Ectodermal cell (in vitro differentiated cells): ENCODE measurements around the gene KCNQ5. TPM values are rescaled to one million over a fixed set of nuclear protein-coding genes. Genes with fewer than 3 reads are reported as not detected.
"Not testable (repeated sequence)": the region's sequence is repeated elsewhere in the genome, so short reads cannot be mapped to it uniquely, and the experiment has no call there.

Experiments
- H3K27ac ChIP-seq: 2 replicates; pipeline ENCODE4 v1.7.0; 2013; ENCODE audit warnings: mild to moderate bottlenecking, low read depth, low read length; ENCODE audit not compliant: insufficient read depth, poor library complexity, severe bottlenecking
- H3K27me3 ChIP-seq: 2 replicates; pipeline ENCODE4 v1.7.0; 2013; ENCODE audit warnings: mild to moderate bottlenecking, low read length; ENCODE audit not compliant: insufficient read depth, control insufficient read depth, poor library complexity, severe bottlenecking
- H3K36me3 ChIP-seq: one replicate; pipeline ENCODE4 v1.7.0; 2013; ENCODE audit warnings: low read length; ENCODE audit not compliant: control insufficient read depth, insufficient read depth
- H3K4me1 ChIP-seq: one replicate; pipeline ENCODE4 v1.7.0; 2013; ENCODE audit warnings: low read length; ENCODE audit not compliant: control insufficient read depth, insufficient read depth
- H3K4me3 ChIP-seq: 2 replicates; pipeline ENCODE4 v1.7.0; 2013; ENCODE audit warnings: low read depth, low read length, control low read depth; ENCODE audit not compliant: insufficient read depth
- H3K9me3 ChIP-seq: 2 replicates; pipeline ENCODE4 v1.7.0; 2013; ENCODE audit warnings: mild to moderate bottlenecking, low read length, moderate library complexity; ENCODE audit not compliant: control insufficient read depth
- WGBS, 2 experiments: methylation state at CpG; one replicate each; pipeline ENCODE4 v1.1.7; 2013; ENCODE audit warnings: missing lambda C conversion rate in 2 of 2; 5-methylcytosine and 5-hydroxymethylcytosine counted together
- polyA plus RNA-seq, 4 experiments: library from polyadenylated mRNA; stranded (reverse); fragments of 50-300 nt; gene quantifications; one replicate each; pipeline ENCODE4 v1.2.3, GENCODE V29; 2013

Gene KCNQ5
- polyA plus RNA-seq (2013, experiment 1 of 4): not detected
- 0.11 TPM for polyA plus RNA-seq (2013, experiment 2 of 4)
- 0.11 TPM for polyA plus RNA-seq (2013, experiment 3 of 4)
- polyA plus RNA-seq (2013, experiment 4 of 4): 0.08 TPM

DNA sequence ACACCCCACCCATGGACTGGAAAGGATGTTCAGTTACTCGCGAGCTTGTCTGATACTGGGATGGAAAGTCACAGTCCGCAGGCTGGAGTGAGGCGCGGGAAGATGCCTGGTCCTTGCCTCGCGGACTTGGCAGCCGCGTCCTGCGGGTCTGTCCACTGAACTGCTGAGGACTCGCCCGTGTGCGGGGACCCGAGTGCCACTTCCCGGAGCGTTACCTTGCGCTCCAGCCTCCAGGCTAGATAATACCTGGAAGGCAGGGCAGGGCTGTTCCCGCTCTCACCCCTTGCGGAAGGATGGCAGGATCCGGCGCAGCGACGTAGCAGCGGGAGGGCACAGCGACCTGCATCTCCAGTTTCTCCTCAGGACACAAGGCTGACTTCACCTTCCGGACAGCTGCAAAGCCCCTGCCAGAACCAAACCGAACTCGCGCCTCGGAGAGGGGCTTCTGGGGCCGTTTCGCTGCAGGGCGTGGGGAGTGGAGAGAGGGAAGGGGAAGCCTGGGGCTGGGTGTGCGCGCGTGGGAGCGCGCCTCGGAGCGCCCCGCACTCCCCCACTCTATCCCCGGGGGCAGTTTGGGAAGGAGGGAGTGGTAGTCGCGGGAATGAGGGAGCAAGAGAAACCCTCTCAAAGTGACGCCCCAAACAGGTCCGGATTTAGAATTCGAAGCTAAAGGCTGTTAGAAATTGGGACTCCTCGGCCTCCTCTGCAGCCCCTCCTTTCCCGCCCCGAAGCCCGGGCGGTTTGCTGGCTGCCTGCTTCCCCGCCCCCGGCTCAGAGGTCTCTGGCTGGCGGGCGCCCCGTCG is at the start of gene KCNQ5:
TSS of gene KCNQ5 (plus strand) at position 774 of the 803 bp plus-strand sequence.
- WGBS, 2 experiments: 1% methylated on average over 58 of the region's 58 CpGs
- Histone ChIP-seq H3K27ac (no peak within 1 kb of the TSS), H3K27me3 (peaks cover 61% of the 10 kb centered on the region), H3K36me3 (no peaks in the 10 kb centered on the region), H3K4me1 (peaks cover 6% of the 10 kb centered on the region), H3K9me3 (no peaks in the 10 kb centered on the region), H3K4me3 (peak within 1 kb of the TSS; percentile 47)

GRCh38 chr6:72579865-72580264 is 42.0 kb upstream of the KCNQ5 start:
- H3K27ac ChIP-seq: no peak overlapping the region
- no peaks in the 10 kb centered on the region for H3K9me3 ChIP-seq
- no peak overlapping the region for H3K4me3 ChIP-seq
- no peaks in the 10 kb centered on the region for H3K36me3 ChIP-seq
- WGBS, 2 experiments: 90 to 100% methylated on average over 1 to 2 of the region's 2 CpGs
- H3K27me3 ChIP-seq: no peaks in the 10 kb centered on the region
- no peaks in the 10 kb centered on the region for H3K4me1 ChIP-seq

DNA sequence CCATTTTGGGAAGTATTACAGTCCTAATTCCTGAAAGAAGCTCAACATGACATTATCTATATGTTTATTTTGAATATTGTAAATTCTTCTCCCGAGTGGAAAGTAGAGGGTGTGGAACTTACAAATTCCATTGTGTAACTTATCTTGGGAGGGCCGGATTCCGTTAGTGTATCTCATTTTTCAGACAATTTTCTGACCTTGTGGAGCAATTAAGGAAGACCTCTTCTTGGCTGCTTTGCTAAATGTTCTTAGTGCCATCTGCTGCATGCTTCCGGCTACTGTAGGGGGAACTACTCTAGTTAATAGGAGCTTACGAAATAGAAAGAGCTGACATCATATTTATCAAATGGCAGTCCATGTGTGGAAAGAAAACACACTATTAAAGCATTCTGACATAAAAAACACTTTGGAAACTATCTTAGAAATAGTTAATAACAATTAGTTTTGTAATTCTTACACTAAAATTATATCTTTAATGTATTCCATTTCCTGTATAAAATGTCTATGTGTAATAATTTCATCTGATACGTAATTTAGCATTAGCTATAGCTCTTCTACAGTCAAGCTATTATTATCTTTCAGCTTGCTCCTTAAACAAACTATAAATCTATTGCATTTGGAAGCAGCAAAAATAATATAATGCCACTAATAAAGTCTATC is 41.5 kb upstream of the KCNQ5 start:
- Histone ChIP-seq H3K4me3 (no peak overlapping the region), H3K27me3 (no peaks in the 10 kb centered on the region), H3K4me1 (no peaks in the 10 kb centered on the region), H3K27ac (no peak overlapping the region), H3K36me3 (no peaks in the 10 kb centered on the region), H3K9me3 (no peaks in the 10 kb centered on the region)
- 67 to 73% methylated on average over 4 to 6 of the region's 6 CpGs for WGBS, 2 experiments

GRCh38 chr6:72580950-72581349 is 40.9 kb upstream of the KCNQ5 start:
- H3K9me3 ChIP-seq, H3K27me3 ChIP-seq, H3K36me3 ChIP-seq, H3K27ac ChIP-seq, H3K4me3 ChIP-seq, H3K4me1 ChIP-seq: not testable (repeated sequence)
- 94 to 96% methylated on average over 2 of the region's 2 CpGs for WGBS, 2 experiments

DNA sequence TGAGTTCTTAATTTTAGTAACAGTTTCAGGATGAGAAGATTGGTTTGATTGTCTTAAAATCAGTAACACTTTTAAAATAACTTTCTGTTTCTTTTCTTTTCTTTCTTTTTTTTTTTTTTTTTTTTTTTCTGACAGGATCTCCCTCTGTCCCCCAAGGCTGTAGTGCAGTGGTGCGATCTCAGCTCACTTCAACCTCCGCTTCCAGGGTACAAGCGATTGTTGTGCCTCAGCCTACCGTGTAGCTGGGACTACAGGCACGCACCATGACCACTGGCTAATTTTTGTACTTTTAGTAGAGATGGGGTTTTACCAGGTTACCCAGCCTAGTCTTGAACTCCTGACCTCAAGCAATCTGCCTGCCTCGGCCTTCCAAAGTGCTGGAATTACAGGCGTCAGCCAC is 33.7 kb upstream of the KCNQ5 start:
- WGBS, 2 experiments: 87 to 97% methylated on average over 7 of the region's 7 CpGs
- no peak overlapping the region for H3K27ac ChIP-seq

GRCh38 chr6:72589096-72589495 is 32.8 kb upstream of the KCNQ5 start:
- Histone ChIP-seq H3K9me3 (no peaks in the 10 kb centered on the region), H3K36me3 (no peaks in the 10 kb centered on the region), H3K27me3 (no peaks in the 10 kb centered on the region), H3K4me1 (no peaks in the 10 kb centered on the region), H3K4me3 (no peak overlapping the region), H3K27ac (no peak overlapping the region)
- 100% methylated on average over 1 of the region's 1 CpG for WGBS, 2 experiments

More for the DNA sequence above, 33.7 kb upstream of the KCNQ5 start:
- no peaks in the 10 kb centered on the region for H3K36me3 ChIP-seq
- no peaks in the 10 kb centered on the region for H3K9me3 ChIP-seq
- H3K27me3 ChIP-seq: no peaks in the 10 kb centered on the region
- H3K4me1 ChIP-seq: no peaks in the 10 kb centered on the region
- no peak overlapping the region for H3K4me3 ChIP-seq

- Histone ChIP-seq H3K9me3 (no peaks in the 10 kb centered on the region), H3K27ac (no peak overlapping the region), H3K27me3 (no peaks in the 10 kb centered on the region), H3K36me3 (no peaks in the 10 kb centered on the region), H3K4me1 (no peaks in the 10 kb centered on the region), H3K4me3 (no peak overlapping the region)
- 74 to 94% methylated on average over 2 to 3 of the region's 3 CpGs for WGBS, 2 experiments
These were observed 26.1 kb upstream of the KCNQ5 start for GRCh38 chr6:72595812-72596211.

DNA sequence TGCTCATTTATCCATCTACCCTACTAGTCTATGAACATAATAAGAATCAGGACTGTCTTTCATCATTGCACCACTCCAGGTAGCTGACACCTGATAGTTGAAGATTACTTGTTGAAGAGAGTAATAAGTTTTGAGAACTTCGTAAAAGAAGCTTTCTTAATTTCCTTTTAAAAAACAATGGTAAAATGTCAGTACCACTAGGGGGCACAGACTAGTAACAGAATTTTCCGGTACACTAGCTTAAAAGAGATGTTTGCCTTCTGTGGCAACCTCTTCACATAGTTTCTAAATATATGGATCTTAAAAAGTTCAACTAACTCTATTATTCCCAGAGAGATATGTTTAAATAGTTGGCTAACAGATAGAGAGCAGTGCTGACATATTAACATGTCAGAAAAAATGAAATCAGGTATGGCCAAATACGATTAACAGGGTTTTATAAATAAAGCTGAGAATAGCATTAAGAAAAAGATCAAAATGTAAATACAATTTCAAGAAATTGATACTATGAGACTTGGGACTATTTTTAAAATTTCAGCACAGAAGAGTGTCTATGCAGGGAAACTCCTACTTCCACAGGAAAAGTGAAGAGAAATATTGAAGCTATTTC is 5.4 kb upstream of the KCNQ5 start:
- Histone ChIP-seq H3K9me3 (no peaks in the 10 kb centered on the region), H3K27ac (no peak overlapping the region), H3K36me3 (no peaks in the 10 kb centered on the region), H3K4me1 (no peaks in the 10 kb centered on the region), H3K27me3 (peaks cover 30% of the 10 kb centered on the region), H3K4me3 (no peak overlapping the region)
- 53 to 74% methylated on average over 3 of the region's 3 CpGs for WGBS, 2 experiments

DNA sequence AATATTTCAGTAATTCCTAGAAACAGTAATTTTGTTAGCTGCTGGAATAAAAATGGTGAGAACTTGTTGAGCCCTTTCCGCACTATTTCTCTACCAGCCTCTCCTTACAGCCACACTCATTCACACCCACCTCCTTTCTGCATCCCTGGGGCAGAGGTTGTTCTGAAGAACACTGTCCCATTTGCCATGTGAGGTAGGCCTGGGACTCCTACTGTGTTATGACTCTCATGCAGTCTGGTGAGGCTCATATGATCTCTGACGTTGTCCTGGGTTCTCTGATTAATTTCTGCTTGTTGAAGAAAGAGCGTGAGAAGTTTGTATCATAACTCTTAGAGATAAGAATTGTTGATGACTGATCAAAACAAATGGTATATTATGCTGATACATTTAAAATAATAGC is 4.1 kb upstream of the KCNQ5 start:
- Histone ChIP-seq H3K4me1 (peaks cover 3% of the 10 kb centered on the region), H3K4me3 (no peak overlapping the region), H3K27ac (no peak overlapping the region), H3K36me3 (no peaks in the 10 kb centered on the region), H3K9me3 (no peaks in the 10 kb centered on the region), H3K27me3 (peaks cover 42% of the 10 kb centered on the region)
- WGBS, 2 experiments: 97 to 98% methylated on average over 3 of the region's 3 CpGs
